CD14-positive monocyte (primary cell): ENCODE data around the gene LYVE1. TPM values are rescaled to one million over a fixed set of nuclear protein-coding genes. Genes with fewer than 3 reads are reported as not detected.
A peak's percentile ranks its signal among the peaks of the same experiment; 100 is the strongest.

Source experiments
- DNase-seq, 3 donors: peaks; one replicate each; pipeline ENCODE4 v3.0.0-alpha.2; 2011 to 2022
- H2AFZ ChIP-seq: 2 replicates; pipeline ENCODE4 v1.6.0; 2012; ENCODE audit warnings: mild to moderate bottlenecking, low read depth, low read length, inconsistent platforms; ENCODE audit not compliant: insufficient read depth, poor library complexity, severe bottlenecking
- H3K27ac ChIP-seq, 2 donors: 1 replicate in 1 of 2; 2 replicates in 1 of 2; pipeline ENCODE4 v1.5.1; 2012 to 2013; ENCODE audit warnings: low read length in 2 of 2, control low read depth in 1 of 2, inconsistent platforms in 1 of 2, low read depth in 1 of 2, mild to moderate bottlenecking in 1 of 2
- H3K27me3 ChIP-seq, 2 donors: one replicate each; pipeline versions ENCODE4 v1.6.0 to v1.6.1; 2011 to 2013; ENCODE audit warnings: low read length in 2 of 2; ENCODE audit not compliant: control insufficient read depth in 2 of 2, insufficient read depth in 2 of 2
- H3K36me3 ChIP-seq, 2 donors: replicated peaks in 1 of 2; 1 replicate in 1 of 2; 2 replicates in 1 of 2; pipeline versions ENCODE4 v1.5.1 to v1.6.1; 2012 to 2013; ENCODE audit warnings: low read length in 2 of 2, control low read depth in 1 of 2, inconsistent platforms in 1 of 2, mild to moderate bottlenecking in 1 of 2; ENCODE audit not compliant: insufficient read depth in 2 of 2, control insufficient read depth in 1 of 2
- H3K4me1 ChIP-seq, 2 donors: 1 replicate in 1 of 2; 2 replicates in 1 of 2; pipeline versions ENCODE4 v1.5.1 to v1.6.1; 2012 to 2013; ENCODE audit warnings: low read length in 2 of 2, control low read depth in 1 of 2, inconsistent platforms in 1 of 2, mild to moderate bottlenecking in 1 of 2, moderate library complexity in 1 of 2; ENCODE audit not compliant: insufficient read depth in 2 of 2, control insufficient read depth in 1 of 2
- H3K4me2 ChIP-seq: replicated peaks from 2 replicates; pipeline ENCODE3; 2012; ENCODE audit warnings: low read length, moderate library complexity, mild to moderate bottlenecking; ENCODE audit not compliant: poor library complexity, severe bottlenecking; ENCODE audit errors: extremely low read depth
- H3K4me3 ChIP-seq, 3 experiments: fragments of 200-600 bp in 1 of 3; sonication (generic) in 1 of 3; replicated peaks in 1 of 3; 1 replicate in 2 of 3; 2 replicates in 1 of 3; pipeline ENCODE4 v1.5.1; 2011 to 2013; ENCODE audit warnings: low read length in 3 of 3, mild to moderate bottlenecking in 3 of 3, control low read depth in 2 of 3, low read depth in 2 of 3, inconsistent platforms in 1 of 3, moderate library complexity in 1 of 3
- H3K79me2 ChIP-seq: 2 replicates; pipeline ENCODE4 v1.6.0; 2012; ENCODE audit warnings: mild to moderate bottlenecking, control low read depth, inconsistent platforms, low read length, moderate library complexity; ENCODE audit not compliant: insufficient read depth
- H3K9ac ChIP-seq: 2 replicates; pipeline ENCODE4 v1.6.0; 2017; ENCODE audit warnings: low read length, mild to moderate bottlenecking; ENCODE audit not compliant: insufficient read depth, poor library complexity, severe bottlenecking
- H3K9me3 ChIP-seq, 2 donors: replicated peaks in 1 of 2; 1 replicate in 1 of 2; 2 replicates in 1 of 2; pipeline versions ENCODE4 v1.5.1 to v1.6.1; 2012 to 2013; ENCODE audit warnings: low read length in 2 of 2, control low read depth in 1 of 2; ENCODE audit not compliant: control insufficient read depth in 1 of 2, insufficient read depth in 1 of 2
- H4K20me1 ChIP-seq: 2 replicates; pipeline ENCODE4 v1.6.0; 2012; ENCODE audit warnings: mild to moderate bottlenecking, low read length, control low read depth, moderate library complexity; ENCODE audit not compliant: insufficient read depth
- H3K27ac Mint-ChIP-seq, 7 donors: one replicate each; pipeline ENCODE4 v1.8.0; 2020; ENCODE audit warnings: mild to moderate bottlenecking in 7 of 7, mixed read lengths in 7 of 7, moderate library complexity in 6 of 7, inconsistent platforms in 2 of 7
- H3K27me3 Mint-ChIP-seq, 3 donors: one replicate each; pipeline ENCODE4 v1.8.0; 2021 to 2022; ENCODE audit warnings: low read depth in 3 of 3, mild to moderate bottlenecking in 3 of 3, mixed read lengths in 3 of 3, moderate library complexity in 3 of 3, inconsistent platforms in 1 of 3
- H3K36me3 Mint-ChIP-seq, 2 donors: one replicate each; pipeline ENCODE4 v1.8.0; 2020; ENCODE audit warnings: mixed read lengths in 2 of 2, inconsistent platforms in 1 of 2, mild to moderate bottlenecking in 1 of 2
- H3K4me1 Mint-ChIP-seq: one replicate; pipeline ENCODE4 v1.8.0; 2020; ENCODE audit warnings: mild to moderate bottlenecking, mixed read lengths
- H3K4me3 Mint-ChIP-seq, 2 donors: one replicate each; pipeline ENCODE4 v1.8.0; 2020; ENCODE audit warnings: mild to moderate bottlenecking in 2 of 2, mixed read lengths in 2 of 2, moderate library complexity in 1 of 2
- H3K9me3 Mint-ChIP-seq, 7 donors: one replicate each; pipeline ENCODE4 v1.8.0; 2020 to 2022; ENCODE audit warnings: mixed read lengths in 7 of 7, mild to moderate bottlenecking in 6 of 7, moderate library complexity in 6 of 7, inconsistent platforms in 2 of 7
- CTCF ChIP-seq: fragments of 200-600 bp; IDR thresholded peaks from one replicate; pipeline ENCODE4 v1.8.0; 2022; ENCODE audit warnings: antibody characterized with exemption, mild to moderate bottlenecking
- WGBS: methylation state at CpG from one replicate; pipeline ENCODE4 v1.1.5; 2013; ENCODE audit warnings: missing lambda C conversion rate; ENCODE audit not compliant: insufficient coverage; 5-methylcytosine and 5-hydroxymethylcytosine counted together
- intact Hi-C, 2 donors: fragments of 100-400 bp; cut with micrococcal nuclease; formaldehyde crosslinking; loops; one replicate each; pipeline versions ENCODE4 v1.15.0 to v1.15.1; 2023
- polyA plus RNA-seq, 3 donors: library from polyadenylated mRNA; depleted of rRNA in 1 of 3; unstranded in 2 of 3; stranded (reverse) in 1 of 3; fragments of 300-500 nt in 2 of 3; fragments of >200 nt in 1 of 3; fragmentation: Illumina TruSeq in 2 of 3; gene quantifications; 1 replicate in 2 of 3; 2 replicates in 1 of 3; pipeline ENCODE4 v1.2.3, GENCODE V29; 2012 to 2021

LYVE1 gene
- polyA plus RNA-seq, 3 donors, result 0.07 to 0.31 TPM; not detected in 1

- H3K9ac ChIP-seq, result no peak overlapping the region
- Mint-ChIP-seq H3K9me3 (peaks cover 0 to 2% (median 0%) of the 10 kb centered on the region in 7 donors), H3K4me3 (peak overlapping the region in 1 of 2 donors; percentile 61), H3K27ac (peak overlapping the region; percentile 71 to 99 (median 89)), H3K27me3 (peaks cover 0 to 2% (median 1%) of the 10 kb centered on the region in 3 donors), H3K36me3 (peaks cover 18 to 23% of the 10 kb centered on the region in 2 donors), H3K4me1 (peaks cover 100% of the 10 kb centered on the region)
- no peak for DNase-seq
- peak overlapping the region; percentile 28 for H3K4me2 ChIP-seq
- intact Hi-C loops, result no loop called here
- no peaks in the 10 kb centered on the region for H3K27me3 ChIP-seq
- H2AFZ ChIP-seq, result no peak overlapping the region
- peaks cover 100% of the 10 kb centered on the region in 2 donors for H3K4me1 ChIP-seq
- H3K79me2 ChIP-seq, result no peaks in the 10 kb centered on the region
- no peaks in the 10 kb centered on the region for H3K9me3 ChIP-seq
- H3K27ac ChIP-seq, result peak overlapping the region; percentile 56 to 79
- no peaks in the 10 kb centered on the region for H3K36me3 ChIP-seq
- TF ChIP-seq CTCF, result no peak
- H4K20me1 ChIP-seq, result no peaks in the 10 kb centered on the region
- peak overlapping the region in 1 of 3 experiments; percentile 13 for H3K4me3 ChIP-seq
- 97% methylated on average over 7 of the region's 7 CpGs for WGBS
Observed at GRCh38 chr11:10602366-10602765, 33.9 kb upstream of the LYVE1 start.

GRCh38 chr11:10601837-10602236 is 33.4 kb upstream of the LYVE1 start:
- H3K27me3 Mint-ChIP-seq, result peaks cover 0 to 2% (median 1%) of the 10 kb centered on the region in 3 donors
- H3K36me3 ChIP-seq, result no peaks in the 10 kb centered on the region
- H3K9me3 ChIP-seq, result no peaks in the 10 kb centered on the region
- H3K27ac ChIP-seq, result peak overlapping the region; percentile 56 to 79
- H3K4me1 Mint-ChIP-seq, result peaks cover 100% of the 10 kb centered on the region
- intact Hi-C loops, result no loop called here
- H3K9me3 Mint-ChIP-seq, result peaks cover 0 to 2% (median 0%) of the 10 kb centered on the region in 7 donors
- H3K36me3 Mint-ChIP-seq, result peaks cover 18 to 23% of the 10 kb centered on the region in 2 donors
- TF ChIP-seq CTCF, result no peak
- no peaks in the 10 kb centered on the region for H4K20me1 ChIP-seq
- H3K9ac ChIP-seq, result no peak overlapping the region
- H3K79me2 ChIP-seq, result no peaks in the 10 kb centered on the region
- H3K4me3 ChIP-seq, result peak overlapping the region in 1 of 3 experiments; percentile 13
- no peaks in the 10 kb centered on the region for H3K27me3 ChIP-seq
- WGBS, result 6% methylated on average over 4 of the region's 6 CpGs
- no peak overlapping the region for H2AFZ ChIP-seq
- peak overlapping the region; percentile 28 for H3K4me2 ChIP-seq
- peak overlapping the region in 1 of 2 donors; percentile 61 for H3K4me3 Mint-ChIP-seq
- peak; percentile 40 to 69 (median 65) for DNase-seq
- peak overlapping the region; percentile 86 to 99 (median 91) for H3K27ac Mint-ChIP-seq
- H3K4me1 ChIP-seq, result peaks cover 100% of the 10 kb centered on the region in 2 donors
